ENCODE measurements around the gene DMRTA1.
"Not testable (repeated sequence)": the region's sequence is repeated elsewhere in the genome, so short reads cannot be mapped to it uniquely, and the experiment has no call there.

DMRTA1 gene

GRCh38 chr9:22446589-22446949 lies at the start of gene DMRTA1:
TSS of gene DMRTA1 (plus strand) at chr9:22446824. CDS start at chr9:22447066, 242 bp downstream.
- peak; percentile 64 for DNase-seq

GRCh38 chr9:22401671-22402070 lies 45.0 kb upstream of the DMRTA1 start:
- no peak for DNase-seq

- DNase-seq, result peak; percentile 13
Observed at GRCh38 chr9:22405869-22406659, 40.6 kb upstream of the DMRTA1 start.

GRCh38 chr9:22413884-22414283 lies 32.7 kb upstream of the DMRTA1 start:
- no peak for DNase-seq

GRCh38 chr9:22415941-22416691 lies 30.5 kb upstream of the DMRTA1 start:
- DNase-seq, result no peak

- DNase-seq, result no peak
Observed at GRCh38 chr9:22416692-22417060, 29.9 kb upstream of the DMRTA1 start.

- DNase-seq, result no peak
Observed at GRCh38 chr9:22423566-22423965, 23.1 kb upstream of the DMRTA1 start.

- DNase-seq, result no peak
Observed at GRCh38 chr9:22424616-22425015, 22.0 kb upstream of the DMRTA1 start.

- DNase-seq, result no peak
Observed at GRCh38 chr9:22425551-22425950, 21.1 kb upstream of the DMRTA1 start.

- DNase-seq, result no peak
Observed at GRCh38 chr9:22427226-22427880, 19.3 kb upstream of the DMRTA1 start.

GRCh38 chr9:22433691-22434090 lies 12.9 kb upstream of the DMRTA1 start:
- DNase-seq, result no peak

- not testable (repeated sequence) for DNase-seq
Observed at GRCh38 chr9:22435252-22435651, 11.4 kb upstream of the DMRTA1 start.

- DNase-seq, result not testable (repeated sequence)
Observed at GRCh38 chr9:22437461-22438067, 9.1 kb upstream of the DMRTA1 start.

- no peak for DNase-seq
Observed at GRCh38 chr9:22440841-22441240, 5.8 kb upstream of the DMRTA1 start.

- DNase-seq, result peak; percentile 62
Observed at GRCh38 chr9:22446950-22447617, 460 bp downstream of the DMRTA1 start.

GRCh38 chr9:22447618-22448305 lies 1.1 kb downstream of the DMRTA1 start:
- peak; percentile 35 for DNase-seq

- no peak for DNase-seq
Observed at GRCh38 chr9:22449719-22450118, 3.1 kb downstream of the DMRTA1 start.

- peak; percentile 48 for DNase-seq
Observed at GRCh38 chr9:22452415-22453010, 5.9 kb downstream of the DMRTA1 start.

- no peak for DNase-seq
Observed at GRCh38 chr9:22454016-22454415, 7.4 kb downstream of the DMRTA1 start.

- no peak for DNase-seq
Observed at GRCh38 chr9:22455181-22455580, 8.6 kb downstream of the DMRTA1 start.

GRCh38 chr9:22457448-22457847 lies 10.8 kb downstream of the DMRTA1 start:
- DNase-seq, result no peak

GRCh38 chr9:22463205-22463604 lies 16.6 kb downstream of the DMRTA1 start:
- no peak for DNase-seq
